Posterior cingulate gyrus (tissue), 11 donors: Measurements from ENCODE around the gene AMPH.

ENCODE experiments used
- DNase-seq, 10 donors: peaks; one replicate each; pipeline versions ENCODE4 v3.0.0 to v3.0.0-alpha.2; 2020 to 2021; ENCODE audit warnings: mixed read lengths in 3 of 10
- intact Hi-C: fragments of 100-400 bp; cut with DNase I; formaldehyde crosslinking; loops from one replicate; pipeline ENCODE4 v1.15.1; 2023

The AMPH gene

GRCh38 chr7:38548605-38549004 is 82.6 kb downstream of the AMPH start:
- intact Hi-C loops, result no loop called here
- peak in 1 of 10 donors; percentile 50 for DNase-seq

- DNase-seq, result no peak
- intact Hi-C loops, result no loop called here
Observed at GRCh38 chr7:38546763-38547162, 84.4 kb downstream of the AMPH start.

- no peak for DNase-seq
Observed at GRCh38 chr7:38545977-38546376, 85.2 kb downstream of the AMPH start.

GRCh38 chr7:38542156-38542555 is 89.0 kb downstream of the AMPH start:
- intact Hi-C loops, result no loop called here
- no peak for DNase-seq

More at GRCh38 chr7:38545977-38546376, 85.2 kb downstream of the AMPH start:
- intact Hi-C loops, result no loop called here

GRCh38 chr7:38541440-38541839 is 89.7 kb downstream of the AMPH start:
- intact Hi-C loops, result no loop called here
- DNase-seq, result no peak

GRCh38 chr7:38539477-38540081 is 91.6 kb downstream of the AMPH start:
- intact Hi-C loops, result no loop called here

GRCh38 chr7:38535073-38535472 is 96.1 kb downstream of the AMPH start:
- peak in 3 of 10 donors; percentile 37 to 80 (median 72) for DNase-seq
- intact Hi-C loops, result no loop called here

More at GRCh38 chr7:38539477-38540081, 91.6 kb downstream of the AMPH start:
- no peak for DNase-seq

- intact Hi-C loops, result no loop called here
- DNase-seq, result no peak
Observed at GRCh38 chr7:38525857-38526256, 105.3 kb downstream of the AMPH start.

- DNase-seq, result no peak
- intact Hi-C loops, result no loop called here
Observed at GRCh38 chr7:38524786-38525185, 106.4 kb downstream of the AMPH start.

- DNase-seq, result no peak
- intact Hi-C loops, result no loop called here
Observed at GRCh38 chr7:38520741-38521140, 110.4 kb downstream of the AMPH start.

- intact Hi-C loops, result no loop called here
Observed at GRCh38 chr7:38518541-38518940, 112.6 kb downstream of the AMPH start.

GRCh38 chr7:38512704-38513103 is 118.5 kb downstream of the AMPH start:
- DNase-seq, result no peak
- intact Hi-C loops, result no loop called here

More at GRCh38 chr7:38518541-38518940, 112.6 kb downstream of the AMPH start:
- DNase-seq, result no peak

- no peak for DNase-seq
- intact Hi-C loops, result no loop called here
Observed at GRCh38 chr7:38512291-38512690, 118.9 kb downstream of the AMPH start.

GRCh38 chr7:38507384-38507783 is 123.8 kb downstream of the AMPH start:
- intact Hi-C loops, result no loop called here
- no peak for DNase-seq

GRCh38 chr7:38506756-38507155 is 124.4 kb downstream of the AMPH start:
- peak in 1 of 10 donors; percentile 39 for DNase-seq
- intact Hi-C loops, result no loop called here

- intact Hi-C loops, result no loop called here
- no peak for DNase-seq
Observed at GRCh38 chr7:38506004-38506403, 125.2 kb downstream of the AMPH start.

- intact Hi-C loops, result no loop called here
- no peak for DNase-seq
Observed at GRCh38 chr7:38504684-38505083, 126.5 kb downstream of the AMPH start.

- intact Hi-C loops, result no loop called here
- peak in 3 of 10 donors; percentile 12 to 84 (median 62) for DNase-seq
Observed at GRCh38 chr7:38502848-38503247, 128.3 kb downstream of the AMPH start.

GRCh38 chr7:38502289-38502688 is 128.9 kb downstream of the AMPH start:
- intact Hi-C loops, result no loop called here

GRCh38 chr7:38492010-38492409 is 139.2 kb downstream of the AMPH start:
- intact Hi-C loops, result no loop called here

More at GRCh38 chr7:38502289-38502688, 128.9 kb downstream of the AMPH start:
- no peak for DNase-seq

GRCh38 chr7:38482521-38482920 is 148.7 kb downstream of the AMPH start:
- no peak for DNase-seq
- intact Hi-C loops, result no loop called here

More at GRCh38 chr7:38492010-38492409, 139.2 kb downstream of the AMPH start:
- DNase-seq, result no peak

GRCh38 chr7:38481401-38481800 is 149.8 kb downstream of the AMPH start:
- intact Hi-C loops, result no loop called here
- DNase-seq, result no peak

GRCh38 chr7:38478404-38478803 is 152.8 kb downstream of the AMPH start:
- no peak for DNase-seq
- intact Hi-C loops, result no loop called here
